Activated naive CD4-positive, alpha-beta T cell treated with anti-CD3 and anti-CD28 coated beads, Interleukin-2, amount 50 U/mL, for 24 hours (primary cell): Measurements from ENCODE around the gene NEDD4L.

Experiments
- H3K27ac Mint-ChIP-seq: one replicate; pipeline ENCODE4 v1.8.0; 2021; ENCODE audit warnings: mild to moderate bottlenecking, mixed read lengths
- H3K27me3 Mint-ChIP-seq: one replicate; pipeline ENCODE4 v1.8.0; 2021; ENCODE audit warnings: mixed read lengths
- H3K36me3 Mint-ChIP-seq: one replicate; pipeline ENCODE4 v1.8.0; 2021; ENCODE audit warnings: mixed read lengths
- H3K4me1 Mint-ChIP-seq: one replicate; pipeline ENCODE4 v1.8.0; 2021; ENCODE audit warnings: mixed read lengths
- H3K4me3 Mint-ChIP-seq: one replicate; pipeline ENCODE4 v1.8.0; 2021; ENCODE audit warnings: mild to moderate bottlenecking, mixed read lengths
- H3K9me3 Mint-ChIP-seq: one replicate; pipeline ENCODE4 v1.8.0; 2021; ENCODE audit warnings: mixed read lengths

Gene NEDD4L

GRCh38 chr18:58218117-58218516 is 174.1 kb downstream of the NEDD4L start:
- Mint-ChIP-seq H3K27me3 (peaks cover 4% of the 10 kb centered on the region), H3K4me1 (peaks cover 34% of the 10 kb centered on the region), H3K4me3 (no peak overlapping the region), H3K27ac (no peak overlapping the region), H3K36me3 (no peaks in the 10 kb centered on the region), H3K9me3 (no peaks in the 10 kb centered on the region)

- Mint-ChIP-seq H3K27ac (no peak overlapping the region), H3K4me3 (no peak overlapping the region), H3K9me3 (no peaks in the 10 kb centered on the region), H3K4me1 (peaks cover 17% of the 10 kb centered on the region), H3K27me3 (peaks cover 4% of the 10 kb centered on the region), H3K36me3 (no peaks in the 10 kb centered on the region)
Measured at GRCh38 chr18:58221060-58221725, 177.2 kb downstream of the NEDD4L start.

GRCh38 chr18:58222432-58223125 is 178.6 kb downstream of the NEDD4L start:
- Mint-ChIP-seq H3K4me1 (peaks cover 13% of the 10 kb centered on the region), H3K27ac (peak overlapping the region; percentile 14), H3K9me3 (no peaks in the 10 kb centered on the region), H3K27me3 (no peaks in the 10 kb centered on the region), H3K36me3 (no peaks in the 10 kb centered on the region), H3K4me3 (no peak overlapping the region)

GRCh38 chr18:58223717-58224424 is 179.8 kb downstream of the NEDD4L start:
- Mint-ChIP-seq H3K27ac (no peak overlapping the region), H3K36me3 (no peaks in the 10 kb centered on the region)

GRCh38 chr18:58224425-58224750 is 180.4 kb downstream of the NEDD4L start:
- H3K36me3 Mint-ChIP-seq: no peaks in the 10 kb centered on the region
- H3K4me1 Mint-ChIP-seq: peaks cover 13% of the 10 kb centered on the region
- H3K27ac Mint-ChIP-seq: no peak overlapping the region
- no peak overlapping the region for H3K4me3 Mint-ChIP-seq
- H3K27me3 Mint-ChIP-seq: no peaks in the 10 kb centered on the region
- no peaks in the 10 kb centered on the region for H3K9me3 Mint-ChIP-seq

More at GRCh38 chr18:58223717-58224424, 179.8 kb downstream of the NEDD4L start:
- Mint-ChIP-seq H3K4me3 (no peak overlapping the region), H3K4me1 (peaks cover 13% of the 10 kb centered on the region), H3K27me3 (no peaks in the 10 kb centered on the region), H3K9me3 (no peaks in the 10 kb centered on the region)

GRCh38 chr18:58225101-58225500 is 181.1 kb downstream of the NEDD4L start:
- H3K36me3 Mint-ChIP-seq: no peaks in the 10 kb centered on the region
- H3K9me3 Mint-ChIP-seq: no peaks in the 10 kb centered on the region
- no peak overlapping the region for H3K4me3 Mint-ChIP-seq
- peaks cover 13% of the 10 kb centered on the region for H3K4me1 Mint-ChIP-seq
- H3K27ac Mint-ChIP-seq: no peak overlapping the region
- H3K27me3 Mint-ChIP-seq: no peaks in the 10 kb centered on the region

GRCh38 chr18:58226429-58226828 is 182.4 kb downstream of the NEDD4L start:
- Mint-ChIP-seq H3K36me3 (no peaks in the 10 kb centered on the region), H3K4me3 (no peak overlapping the region), H3K9me3 (no peaks in the 10 kb centered on the region), H3K27me3 (no peaks in the 10 kb centered on the region), H3K27ac (no peak overlapping the region), H3K4me1 (peaks cover 13% of the 10 kb centered on the region)

- Mint-ChIP-seq H3K9me3 (no peaks in the 10 kb centered on the region), H3K36me3 (no peaks in the 10 kb centered on the region), H3K27me3 (no peaks in the 10 kb centered on the region), H3K27ac (no peak overlapping the region), H3K4me1 (peaks cover 10% of the 10 kb centered on the region), H3K4me3 (no peak overlapping the region)
Measured at GRCh38 chr18:58227361-58227930, 183.4 kb downstream of the NEDD4L start.

- no peak overlapping the region for H3K4me3 Mint-ChIP-seq
- no peaks in the 10 kb centered on the region for H3K36me3 Mint-ChIP-seq
- no peak overlapping the region for H3K27ac Mint-ChIP-seq
- peaks cover 4% of the 10 kb centered on the region for H3K4me1 Mint-ChIP-seq
- H3K27me3 Mint-ChIP-seq: no peaks in the 10 kb centered on the region
- no peaks in the 10 kb centered on the region for H3K9me3 Mint-ChIP-seq
Measured at GRCh38 chr18:58228176-58228575, 184.2 kb downstream of the NEDD4L start.

GRCh38 chr18:58228762-58229161 is 184.7 kb downstream of the NEDD4L start:
- H3K9me3 Mint-ChIP-seq: no peaks in the 10 kb centered on the region
- H3K4me1 Mint-ChIP-seq: no peaks in the 10 kb centered on the region
- no peaks in the 10 kb centered on the region for H3K27me3 Mint-ChIP-seq
- H3K4me3 Mint-ChIP-seq: no peak overlapping the region
- H3K27ac Mint-ChIP-seq: no peak overlapping the region
- no peaks in the 10 kb centered on the region for H3K36me3 Mint-ChIP-seq

- no peaks in the 10 kb centered on the region for H3K27me3 Mint-ChIP-seq
- H3K9me3 Mint-ChIP-seq: no peaks in the 10 kb centered on the region
- H3K27ac Mint-ChIP-seq: no peak overlapping the region
Measured at GRCh38 chr18:58229162-58229561, 185.1 kb downstream of the NEDD4L start.

GRCh38 chr18:58230438-58231179 is 186.6 kb downstream of the NEDD4L start:
- no peak overlapping the region for H3K27ac Mint-ChIP-seq
- H3K9me3 Mint-ChIP-seq: no peaks in the 10 kb centered on the region
- H3K4me3 Mint-ChIP-seq: no peak overlapping the region
- H3K4me1 Mint-ChIP-seq: no peaks in the 10 kb centered on the region
- H3K36me3 Mint-ChIP-seq: no peaks in the 10 kb centered on the region
- no peaks in the 10 kb centered on the region for H3K27me3 Mint-ChIP-seq

More at GRCh38 chr18:58229162-58229561, 185.1 kb downstream of the NEDD4L start:
- Mint-ChIP-seq H3K4me1 (no peaks in the 10 kb centered on the region), H3K36me3 (no peaks in the 10 kb centered on the region), H3K4me3 (no peak overlapping the region)

GRCh38 chr18:58231930-58232329 is 187.9 kb downstream of the NEDD4L start:
- no peak overlapping the region for H3K4me3 Mint-ChIP-seq
- no peaks in the 10 kb centered on the region for H3K4me1 Mint-ChIP-seq
- H3K27me3 Mint-ChIP-seq: no peaks in the 10 kb centered on the region
- no peak overlapping the region for H3K27ac Mint-ChIP-seq
- no peaks in the 10 kb centered on the region for H3K9me3 Mint-ChIP-seq
- no peaks in the 10 kb centered on the region for H3K36me3 Mint-ChIP-seq

GRCh38 chr18:58232668-58233067 is 188.6 kb downstream of the NEDD4L start:
- H3K27me3 Mint-ChIP-seq: no peaks in the 10 kb centered on the region
- H3K9me3 Mint-ChIP-seq: no peaks in the 10 kb centered on the region
- H3K36me3 Mint-ChIP-seq: no peaks in the 10 kb centered on the region
- H3K4me1 Mint-ChIP-seq: no peaks in the 10 kb centered on the region
- no peak overlapping the region for H3K27ac Mint-ChIP-seq
- no peak overlapping the region for H3K4me3 Mint-ChIP-seq

- Mint-ChIP-seq H3K4me3 (no peak overlapping the region), H3K36me3 (no peaks in the 10 kb centered on the region), H3K27me3 (no peaks in the 10 kb centered on the region), H3K4me1 (no peaks in the 10 kb centered on the region), H3K27ac (no peak overlapping the region), H3K9me3 (no peaks in the 10 kb centered on the region)
Measured at GRCh38 chr18:58234359-58234741, 190.3 kb downstream of the NEDD4L start.
